HepG2 (cell line): ENCODE results near the gene B3GAT3. TPM values are rescaled to one million over a fixed set of nuclear protein-coding genes. Genes with fewer than 3 reads are reported as not detected.

ENCODE experiments used
- CCAR2 ChIP-seq: fragments of 200-400 bp; formaldehyde crosslinking; optimal IDR thresholded peaks from 2 replicates; pipeline ENCODE3; 2018; ENCODE audit warnings: low read depth, mild to moderate bottlenecking, low read length, moderate library complexity
- FLYWCH1 ChIP-seq: sonication (generic); formaldehyde crosslinking; IDR thresholded peaks from 2 replicates; pipeline ENCODE4 v1.8.1; 2023; ENCODE audit warnings: mild to moderate bottlenecking, missing genetic modification reagents
- HNF4G ChIP-seq, 2 experiments: sonication (generic) in 1 of 2; formaldehyde crosslinking in 1 of 2; IDR thresholded peaks; 2 replicates each; pipeline versions ENCODE4 v1.4.0 to v1.6.1; 2011 to 2020; ENCODE audit warnings: borderline replicate concordance in 2 of 2, low read depth in 2 of 2, mild to moderate bottlenecking in 2 of 2, low read length in 1 of 2, missing genetic modification reagents in 1 of 2, moderate library complexity in 1 of 2
- NCOA1 ChIP-seq: sonication (generic); formaldehyde crosslinking; IDR thresholded peaks from 2 replicates; pipeline ENCODE4 v1.9.0; 2021; ENCODE audit warnings: missing genetic modification reagents
- NFRKB ChIP-seq: fragments of 450-650 bp; IDR thresholded peaks from 2 replicates; pipeline ENCODE4 v1.6.1; 2017
- SOX6 ChIP-seq, 2 experiments: fragments of 450-650 bp in 1 of 2; sonication (generic) in 1 of 2; formaldehyde crosslinking in 1 of 2; IDR thresholded peaks; 2 replicates each; pipeline versions ENCODE4 v1.4.0 to v1.6.1; 2017 to 2020; ENCODE audit warnings: antibody characterized with exemption in 1 of 2, mild to moderate bottlenecking in 1 of 2, missing genetic modification reagents in 1 of 2
- STAG1 ChIP-seq: sonication (generic); formaldehyde crosslinking; IDR thresholded peaks from 2 replicates; pipeline ENCODE4 v1.4.0; 2020; ENCODE audit warnings: missing genetic modification reagents
- YEATS4 ChIP-seq: sonication (generic); formaldehyde crosslinking; IDR thresholded peaks from 2 replicates; pipeline ENCODE4 v1.4.0; 2020; ENCODE audit warnings: missing genetic modification reagents, borderline replicate concordance
- polyA plus RNA-seq, 8 experiments: library from polyadenylated mRNA; depleted of rRNA in 3 of 8; stranded (reverse) in 7 of 8; unstranded in 1 of 8; fragments of >200 nt; fragmentation: Illumina TruSeq in 4 of 8; extraction: Trizol in 4 of 8; gene quantifications; 2 replicates each; pipeline versions ENCODE4 v1.2.1 to v1.2.3, GENCODE V29; 2011 to 2016; ENCODE audit warnings: low read depth in 4 of 8, missing spikeins in 1 of 8, mixed read lengths in 1 of 8; ENCODE audit not compliant: insufficient read depth in 1 of 8
- total RNA-seq, 5 experiments: library from RNA; depleted of rRNA; stranded (reverse); fragments of >200 nt; fragmentation: Illumina TruSeq; extraction: Trizol; gene quantifications; 2 replicates each; pipeline ENCODE4 v1.2.3, GENCODE V29; 2016; ENCODE audit warnings: low read depth in 1 of 5
- TF ChIP-seq, protein P1 (sequence below): sonication (generic); formaldehyde crosslinking; IDR thresholded peaks from 2 replicates; pipeline ENCODE4 v1.4.0; 2020; ENCODE audit warnings: mild to moderate bottlenecking, missing genetic modification reagents

The B3GAT3 gene
- total and polyA plus RNA-seq, 2 of the 13 experiments (the other 11 are each of a cell fraction or from before 2014, with no cell fraction given), result 21.3 to 26.1 TPM

DNA sequence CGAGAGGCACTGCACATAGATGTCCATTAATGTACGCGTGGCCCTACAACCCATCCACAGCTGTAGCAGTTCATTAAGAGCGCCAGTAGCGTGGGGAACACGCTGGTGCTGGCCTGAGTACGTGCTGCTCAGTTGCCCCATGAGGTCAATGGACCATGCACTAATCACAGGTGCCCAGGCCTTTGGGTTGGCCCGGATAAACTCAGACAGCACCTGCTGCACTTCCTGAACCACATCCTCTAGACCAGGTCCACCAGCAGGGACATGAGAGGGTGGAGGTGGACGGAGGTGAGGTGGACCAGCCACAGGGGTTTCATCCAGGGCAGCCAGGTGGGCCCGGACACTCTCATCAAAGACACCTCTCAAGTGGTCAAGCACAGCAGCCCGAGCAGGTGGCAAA is 27.7 kb upstream of the B3GAT3 start (continued):
- TF ChIP-seq, protein P1, sequence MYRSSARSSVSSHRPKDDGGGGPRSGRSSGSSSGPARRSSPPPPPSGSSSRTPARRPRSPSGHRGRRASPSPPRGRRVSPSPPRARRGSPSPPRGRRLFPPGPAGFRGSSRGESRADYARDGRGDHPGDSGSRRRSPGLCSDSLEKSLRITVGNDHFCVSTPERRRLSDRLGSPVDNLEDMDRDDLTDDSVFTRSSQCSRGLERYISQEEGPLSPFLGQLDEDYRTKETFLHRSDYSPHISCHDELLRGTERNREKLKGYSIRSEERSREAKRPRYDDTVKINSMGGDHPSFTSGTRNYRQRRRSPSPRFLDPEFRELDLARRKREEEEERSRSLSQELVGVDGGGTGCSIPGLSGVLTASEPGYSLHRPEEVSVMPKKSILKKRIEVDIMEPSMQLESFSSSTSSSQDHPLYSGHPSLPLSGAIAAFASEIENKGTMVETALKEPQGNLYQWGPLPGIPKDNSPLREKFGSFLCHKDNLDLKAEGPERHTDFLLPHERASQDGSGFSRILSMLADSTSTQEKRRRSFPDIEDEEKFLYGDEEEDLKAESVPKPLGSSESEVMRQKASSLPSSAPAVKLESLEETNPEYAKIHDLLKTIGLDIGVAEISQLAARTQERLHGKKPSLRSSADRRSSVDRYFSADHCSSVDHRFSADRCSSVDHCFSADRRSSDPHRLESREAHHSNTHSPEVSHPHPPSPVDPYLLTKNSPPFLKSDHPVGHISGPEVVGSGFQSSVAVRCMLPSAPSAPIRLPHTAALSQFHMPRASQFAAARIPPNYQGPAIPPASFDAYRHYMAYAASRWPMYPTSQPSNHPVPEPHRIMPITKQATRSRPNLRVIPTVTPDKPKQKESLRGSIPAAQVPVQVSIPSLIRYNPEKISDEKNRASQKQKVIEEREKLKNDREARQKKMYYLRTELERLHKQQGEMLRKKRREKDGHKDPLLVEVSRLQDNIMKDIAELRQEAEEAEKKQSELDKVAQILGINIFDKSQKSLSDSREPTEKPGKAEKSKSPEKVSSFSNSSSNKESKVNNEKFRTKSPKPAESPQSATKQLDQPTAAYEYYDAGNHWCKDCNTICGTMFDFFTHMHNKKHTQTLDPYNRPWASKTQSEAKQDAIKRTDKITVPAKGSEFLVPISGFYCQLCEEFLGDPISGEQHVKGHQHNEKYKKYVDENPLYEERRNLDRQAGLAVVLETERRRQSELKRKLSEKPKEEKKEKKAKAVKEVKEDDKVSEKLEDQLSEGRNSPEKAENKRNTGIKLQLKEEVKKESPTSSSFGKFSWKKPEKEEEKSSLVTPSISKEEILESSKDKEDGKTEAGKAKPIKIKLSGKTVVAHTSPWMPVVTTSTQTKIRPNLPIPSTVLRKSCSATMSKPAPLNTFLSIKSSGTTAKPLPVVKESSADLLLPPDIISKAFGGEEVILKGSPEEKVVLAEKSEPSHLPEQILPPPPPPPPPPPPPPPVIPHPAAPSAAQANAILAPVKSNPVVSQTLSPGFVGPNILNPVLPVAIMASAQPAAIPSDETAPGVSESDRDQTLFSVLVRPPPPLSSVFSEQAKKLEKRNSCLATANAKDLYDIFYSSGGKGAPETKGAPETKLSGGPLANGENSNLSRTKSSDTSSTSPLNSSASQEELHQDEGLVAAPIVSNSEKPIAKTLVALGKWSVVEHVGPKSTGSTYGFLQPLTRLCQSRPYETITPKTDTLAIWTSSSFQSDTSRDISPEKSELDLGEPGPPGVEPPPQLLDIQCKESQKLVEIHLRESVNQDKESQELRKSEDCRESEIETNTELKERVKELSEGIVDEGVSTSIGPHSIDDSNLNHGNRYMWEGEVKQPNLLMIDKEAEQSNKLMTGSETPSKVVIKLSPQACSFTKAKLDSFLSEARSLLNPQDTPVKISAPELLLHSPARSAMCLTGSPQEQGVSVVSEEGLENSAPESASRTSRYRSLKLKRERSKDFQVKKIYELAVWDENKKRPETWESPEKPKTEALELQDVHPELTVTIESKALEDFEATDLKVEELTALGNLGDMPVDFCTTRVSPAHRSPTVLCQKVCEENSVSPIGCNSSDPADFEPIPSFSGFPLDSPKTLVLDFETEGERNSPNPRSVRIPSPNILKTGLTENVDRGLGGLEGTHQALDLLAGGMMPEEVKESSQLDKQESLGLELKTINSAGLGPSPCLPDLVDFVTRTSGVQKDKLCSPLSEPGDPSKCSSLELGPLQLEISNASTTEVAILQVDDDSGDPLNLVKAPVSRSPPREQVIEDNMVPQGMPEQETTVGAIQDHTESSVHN (CRISPR knock-in tag), result no peak
- no peak for TF ChIP-seq NCOA1 (CRISPR knock-in tag)
- no peak for TF ChIP-seq YEATS4 (CRISPR knock-in tag)
- no peak for TF ChIP-seq NFRKB
- no peak for TF ChIP-seq HNF4G (IDR thresholded peaks at IDR 0.05; ENCODE audit: borderline replicate concordance, low read depth, low read length)
- no peak for TF ChIP-seq HNF4G (CRISPR knock-in tag; IDR thresholded peaks at IDR 0.05; ENCODE audit: borderline replicate concordance, low read depth)
- TF ChIP-seq FLYWCH1 (CRISPR knock-in tag), result no peak
- no peak for TF ChIP-seq CCAR2
- TF ChIP-seq STAG1 (CRISPR knock-in tag), result no peak
- TF ChIP-seq SOX6 (IDR thresholded peaks at IDR 0.05), result no peak
- no peak for TF ChIP-seq SOX6 (CRISPR knock-in tag; IDR thresholded peaks at IDR 0.05)
